VCaP (cell line): ENCODE data around the gene TIMM17A.
A peak's percentile ranks its signal among the peaks of the same experiment; 100 is the strongest.
"Not testable (repeated sequence)": the region's sequence is repeated elsewhere in the genome, so short reads cannot be mapped to it uniquely, and the experiment has no call there.

ENCODE experiments used
- H3K27ac ChIP-seq: fragments of 450-650 bp; 2 replicates; pipeline ENCODE4 v1.5.1; 2017
- CTCF ChIP-seq: fragments of 450-650 bp; conservative IDR thresholded peaks from 2 replicates; pipeline ENCODE4 v1.5.1; 2017; ENCODE audit warnings: mild to moderate bottlenecking, moderate library complexity

The TIMM17A gene

DNA sequence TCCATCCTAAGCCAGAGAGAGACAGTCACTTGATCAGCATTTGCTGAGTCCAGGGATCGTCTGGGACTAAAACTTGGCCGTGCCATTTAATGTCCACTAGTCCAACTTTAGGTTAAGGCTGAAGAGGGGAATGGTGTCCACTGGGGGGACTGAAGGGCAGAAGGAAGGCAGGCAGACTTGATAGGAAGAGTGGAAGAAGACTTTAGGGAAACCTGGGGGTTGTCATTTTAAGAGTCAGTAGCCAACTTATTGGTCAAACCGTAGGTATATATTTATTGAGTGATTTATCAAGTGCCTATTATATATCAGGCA lies 7.7 kb upstream of the TIMM17A start:
- no peak overlapping the region for H3K27ac ChIP-seq
- TF ChIP-seq CTCF = no peak

- no peak for TF ChIP-seq CTCF
- H3K27ac ChIP-seq = no peak overlapping the region
Observed at GRCh38 chr1:201949491-201949890, 5.8 kb upstream of the TIMM17A start.

DNA sequence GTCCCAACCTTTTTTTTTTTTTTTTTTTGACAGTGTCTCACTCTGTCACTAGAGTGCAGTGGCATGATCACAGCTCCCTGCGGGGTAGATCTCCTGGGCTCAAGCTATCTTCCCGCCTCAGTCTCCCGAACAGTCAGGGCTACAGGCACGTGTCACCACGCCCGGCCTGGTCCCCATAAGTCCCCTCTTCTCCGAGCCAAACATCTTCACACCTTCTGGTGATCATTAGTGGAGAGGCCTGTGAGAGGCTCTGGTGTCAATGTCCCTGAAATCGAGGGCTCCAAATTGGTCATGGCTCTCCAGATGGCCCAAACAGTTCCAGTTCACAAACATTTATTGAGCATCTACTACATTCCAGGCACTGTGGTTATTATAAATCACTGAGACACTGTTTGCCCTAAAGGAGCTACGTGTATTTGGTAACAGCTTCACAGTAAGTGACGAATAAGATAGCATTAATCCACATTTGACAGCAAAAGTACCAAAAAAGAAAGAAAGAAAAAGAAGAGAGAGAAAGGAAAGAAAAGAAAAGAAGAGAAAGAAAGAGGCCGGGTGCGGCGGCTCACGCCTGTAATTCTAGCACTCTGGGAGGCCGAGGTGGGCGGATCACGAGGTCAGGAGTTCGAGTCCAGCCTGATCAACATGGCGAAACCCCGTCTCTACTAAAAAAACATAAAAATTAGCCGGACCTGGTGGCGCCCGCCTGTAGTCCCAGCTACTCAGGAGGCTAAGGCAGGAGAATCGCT lies 867 bp upstream of the TIMM17A start:
- TF ChIP-seq CTCF = no peak

GRCh38 chr1:201955729-201956143 lies 433 bp downstream of the TIMM17A start:
- no peak for TF ChIP-seq CTCF
- peak overlapping the region; percentile 85 for H3K27ac ChIP-seq

More for the DNA sequence above, 867 bp upstream of the TIMM17A start:
- H3K27ac ChIP-seq = peak overlapping the region; percentile 85

DNA sequence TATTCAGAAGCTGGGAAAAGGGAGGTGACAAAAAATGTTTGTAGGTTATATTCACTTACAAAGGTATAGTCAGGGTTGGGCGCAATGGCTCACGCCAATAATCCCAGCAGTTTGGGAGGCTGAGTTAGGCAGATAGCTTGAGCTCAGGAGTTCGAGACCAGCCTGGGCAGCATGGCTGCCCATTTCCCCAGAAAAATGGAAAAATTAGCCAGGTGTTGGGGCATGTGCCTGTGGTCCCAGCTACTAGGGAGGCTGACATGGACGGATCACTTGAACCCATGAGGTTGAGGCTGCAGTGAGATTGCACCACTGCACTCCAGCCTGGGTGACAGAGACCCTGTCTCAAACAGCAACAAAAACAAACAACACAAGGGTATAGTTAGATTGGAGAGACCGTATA lies 3.0 kb downstream of the TIMM17A start:
- TF ChIP-seq CTCF = no peak
- no peak overlapping the region for H3K27ac ChIP-seq

DNA sequence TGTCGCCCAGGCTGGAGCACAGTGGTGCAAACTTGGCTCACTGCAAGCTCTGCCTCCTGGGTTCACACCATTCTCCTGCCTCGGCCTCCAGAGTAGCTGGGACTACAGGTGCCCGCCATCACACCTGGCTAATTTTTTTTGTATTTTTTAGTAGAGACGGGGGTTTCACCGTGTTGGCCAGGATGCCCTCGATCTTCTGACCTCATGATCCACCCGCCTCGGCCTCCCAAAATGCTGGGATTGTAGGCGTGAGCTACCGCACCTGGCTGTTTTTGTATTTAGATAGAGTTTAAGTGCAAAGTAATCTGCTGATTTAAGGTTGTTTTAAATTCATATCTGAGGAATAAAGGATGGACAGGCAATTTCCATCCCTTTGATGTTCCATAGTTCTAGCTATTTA lies 7.1 kb downstream of the TIMM17A start:
- not testable (repeated sequence) for H3K27ac ChIP-seq

GRCh38 chr1:201964261-201964660 lies 9.0 kb downstream of the TIMM17A start:
- no peak for TF ChIP-seq CTCF
- H3K27ac ChIP-seq = no peak overlapping the region

DNA sequence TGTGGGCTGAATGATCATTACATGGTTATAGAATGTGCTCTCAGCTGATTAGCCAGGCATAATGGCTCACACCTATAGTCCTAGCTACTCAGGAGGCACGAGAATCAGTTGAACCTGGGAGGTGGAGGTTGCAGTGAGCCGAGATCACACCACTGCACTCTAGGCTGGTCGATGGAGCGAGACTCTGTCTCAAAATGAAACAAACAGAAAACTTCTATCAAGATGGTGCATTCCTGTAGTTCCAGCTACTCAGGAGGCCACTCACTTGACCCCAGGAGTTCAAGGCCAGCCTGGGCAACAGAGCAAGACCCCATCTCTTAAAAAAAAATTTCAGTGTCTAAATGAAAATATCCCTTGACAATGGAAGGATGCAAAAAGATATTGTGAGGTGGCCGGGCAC lies 10.9 kb downstream of the TIMM17A start:
- TF ChIP-seq CTCF = no peak

More for the DNA sequence above, 10.9 kb downstream of the TIMM17A start:
- H3K27ac ChIP-seq = no peak overlapping the region
